Measurements from ENCODE around the gene AMFR.
A peak's percentile ranks its signal among the peaks of the same experiment; 100 is the strongest.

AMFR gene

DNA sequence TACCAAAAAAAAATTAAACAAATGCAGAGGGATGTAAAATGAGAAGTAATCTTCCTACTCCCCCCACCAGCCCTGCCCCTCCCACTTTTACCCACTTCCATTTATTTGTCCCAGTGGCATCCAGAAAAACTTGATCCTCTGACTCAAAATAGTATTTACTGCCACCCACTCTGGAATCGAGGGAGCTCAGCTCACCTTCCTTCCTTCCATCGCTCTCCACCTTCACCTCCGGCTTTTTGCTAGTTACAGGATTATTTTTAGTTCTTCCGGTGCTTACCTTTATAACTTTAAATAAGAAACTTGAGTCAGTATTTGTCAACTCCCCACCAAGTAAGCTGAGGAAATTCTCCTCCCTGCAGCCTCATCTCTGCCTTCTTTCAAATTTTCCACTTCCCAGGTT, 94.9 kb downstream of the AMFR start:
- no peak for DNase-seq (ENCODE audit: low spot score)

DNA sequence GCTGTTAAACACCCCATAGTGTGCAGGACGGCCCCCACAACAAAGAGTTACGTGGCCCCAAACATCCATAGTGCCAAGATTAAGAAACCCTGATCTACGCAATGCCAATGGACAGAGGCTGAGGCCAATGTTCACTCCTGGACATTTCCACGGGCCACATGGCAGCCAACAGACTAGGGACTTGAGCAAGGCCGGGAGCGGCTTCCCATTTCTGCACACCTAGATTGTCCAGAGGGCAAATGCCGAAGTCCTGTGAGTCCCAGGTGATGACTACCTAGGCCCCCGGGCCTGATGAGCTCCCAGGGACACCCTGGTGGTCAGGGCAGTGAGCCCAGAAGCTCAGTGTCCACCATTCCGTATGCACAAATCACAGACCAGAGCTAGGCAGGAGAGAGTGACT, 95.5 kb downstream of the AMFR start:
- DNase-seq (ENCODE audit: low spot score): no peak

DNA sequence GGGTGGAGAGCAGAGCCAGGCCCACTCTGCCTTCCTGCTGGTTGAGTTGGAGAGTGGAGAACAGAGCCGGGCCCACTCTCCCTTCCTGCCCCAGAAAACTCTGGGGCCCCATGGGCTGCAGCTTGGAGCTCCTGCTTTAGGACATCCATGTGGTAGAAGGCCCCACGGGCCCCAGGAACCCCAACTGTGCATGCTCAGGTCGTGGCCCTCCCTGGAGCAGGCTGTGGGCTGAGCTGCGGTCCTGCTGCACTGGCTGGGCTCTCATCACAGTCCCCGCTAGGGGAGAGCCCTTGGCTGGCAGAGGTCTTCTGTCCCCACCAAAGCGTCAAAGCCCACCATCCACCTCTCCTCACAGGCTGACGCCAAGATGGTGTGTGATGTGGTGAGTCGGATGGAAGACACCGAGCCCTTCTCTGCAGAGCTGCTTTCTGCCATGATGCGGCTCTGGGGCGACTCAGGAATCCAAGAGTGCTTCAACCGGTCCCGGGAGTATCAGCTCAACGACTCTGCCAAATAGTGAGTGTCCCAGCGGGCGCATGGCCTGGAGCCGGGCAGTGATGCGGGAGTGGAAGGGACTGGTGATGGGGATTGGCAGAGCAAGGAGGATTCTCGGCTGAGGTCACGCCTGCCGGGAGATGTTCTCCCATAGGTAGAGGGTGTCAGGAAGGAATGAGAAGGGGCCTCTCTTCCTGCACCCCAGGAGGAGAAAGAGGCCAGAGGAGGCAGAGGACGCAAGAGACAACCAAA, 96.9 kb downstream of the AMFR start:
- DNase-seq (ENCODE audit: low spot score): no peak

DNA sequence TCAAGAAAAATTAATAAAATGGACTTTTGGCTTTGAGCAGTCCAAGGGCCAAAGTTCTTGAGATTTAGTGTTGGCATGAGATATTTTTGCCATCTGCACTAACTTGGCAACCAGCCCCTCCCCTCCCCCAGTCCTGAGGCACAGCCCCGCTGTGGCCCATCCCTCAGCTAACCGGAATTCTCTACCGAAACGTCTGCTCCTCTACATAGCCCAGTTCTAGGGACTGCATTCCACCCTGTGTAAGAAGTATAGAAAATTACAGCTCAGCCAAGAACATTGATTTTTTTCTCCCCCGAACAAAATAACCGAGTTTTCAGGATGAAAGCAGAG, 97.5 kb downstream of the AMFR start:
- no peak for DNase-seq (ENCODE audit: low spot score)

DNA sequence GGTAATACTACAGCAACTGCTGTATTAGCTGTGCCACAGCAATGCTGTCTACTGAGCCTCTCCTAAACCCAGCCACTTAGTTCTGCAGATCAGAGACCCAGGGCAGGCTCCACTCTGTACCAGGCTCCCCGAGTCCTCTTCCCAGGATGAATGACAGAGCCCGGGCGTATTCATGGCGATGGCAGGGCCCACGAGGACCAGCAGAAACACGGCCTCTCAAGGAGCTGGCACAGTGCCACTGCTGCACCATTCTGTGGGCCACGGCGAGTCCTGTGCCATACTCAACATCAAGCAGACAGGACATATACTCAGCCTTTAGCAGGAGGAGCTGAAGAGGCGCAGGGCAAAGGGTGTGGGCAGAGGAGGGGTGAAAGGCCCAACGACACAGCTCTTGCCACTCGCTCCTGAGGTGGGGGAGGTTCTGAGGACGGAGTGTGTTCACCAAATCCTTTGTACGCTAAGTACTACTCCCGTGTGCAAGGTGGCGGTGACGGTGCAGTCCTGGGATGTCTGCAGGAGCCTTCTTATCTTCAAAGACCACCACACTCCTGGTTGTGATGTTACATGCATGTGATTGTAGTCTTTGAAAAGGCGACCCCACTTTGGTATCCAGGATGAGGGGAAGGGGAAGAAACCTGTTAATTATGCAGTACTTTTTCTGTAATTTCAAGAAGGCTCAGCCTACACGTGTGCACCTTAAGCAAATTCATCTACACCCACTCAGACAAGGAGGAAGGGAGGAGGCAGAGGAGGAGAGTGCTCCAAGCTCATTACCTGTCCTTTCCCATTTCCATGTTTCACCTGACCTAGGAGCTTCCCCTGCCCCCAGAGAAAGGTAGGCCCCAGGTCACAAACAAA, 98.0 kb downstream of the AMFR start:
- no peak for DNase-seq (ENCODE audit: low spot score)

DNA sequence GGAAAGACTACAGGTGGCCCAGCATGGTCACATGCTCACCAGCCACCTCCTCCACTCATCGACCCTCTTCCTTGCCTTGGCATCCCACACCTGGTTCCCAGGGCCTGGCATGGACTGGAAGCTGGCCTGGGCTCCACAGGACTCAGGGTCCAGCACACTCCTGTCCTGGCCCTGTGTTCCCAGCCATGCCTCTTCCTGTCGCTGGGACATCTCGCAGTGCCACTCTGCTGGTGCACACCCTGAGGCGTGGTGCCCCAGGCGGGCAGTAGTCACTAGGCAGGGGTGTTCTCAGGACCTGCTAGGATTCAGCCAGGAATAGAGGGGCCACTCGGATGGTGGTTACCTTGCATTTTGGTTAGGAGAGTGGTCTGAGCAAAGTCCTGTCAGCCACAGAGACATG, 99.4 kb downstream of the AMFR start:
- DNase-seq (ENCODE audit: low spot score): no peak

DNA sequence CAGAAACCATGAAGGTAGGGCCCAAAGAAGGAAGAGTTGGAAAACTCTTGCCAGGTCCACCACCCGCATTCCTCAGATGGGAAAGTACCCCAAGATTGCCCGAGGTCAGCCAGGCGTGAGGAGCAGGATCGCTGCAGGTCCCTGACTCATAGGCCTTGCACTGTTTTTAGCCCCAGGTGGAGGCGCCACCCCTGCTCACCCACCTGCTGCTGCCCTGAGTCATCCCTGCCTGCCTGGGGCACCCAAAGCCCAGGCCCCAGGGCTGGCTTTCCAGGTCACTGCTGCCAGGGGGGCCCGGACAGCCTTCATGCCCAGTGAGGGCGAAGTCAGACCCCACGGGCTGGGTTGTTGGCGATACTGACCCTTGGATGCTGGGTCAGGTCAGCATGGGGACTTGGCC, 100.9 kb downstream of the AMFR start:
- DNase-seq (ENCODE audit: low spot score): no peak

DNA sequence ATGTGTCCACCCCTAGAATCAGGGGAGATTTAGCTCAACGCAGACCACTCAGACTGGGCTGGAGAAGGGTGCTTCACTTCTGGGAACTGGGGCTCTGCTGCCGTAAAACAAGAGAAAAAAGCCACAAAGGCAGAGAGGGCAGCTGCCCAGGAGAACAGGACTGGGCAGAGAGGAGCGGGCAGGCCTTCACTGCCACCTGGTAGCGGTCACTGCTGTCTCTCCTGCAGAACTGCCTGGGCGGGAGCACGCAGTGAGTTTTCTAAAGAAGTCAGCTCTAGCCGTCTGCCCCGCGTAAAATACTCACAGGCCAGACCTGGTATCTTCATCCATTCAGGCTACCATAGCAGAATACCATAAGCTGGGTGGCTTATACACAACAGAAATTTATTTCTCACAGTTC, 103.8 kb downstream of the AMFR start:
- DNase-seq (ENCODE audit: low spot score): no peak

DNA sequence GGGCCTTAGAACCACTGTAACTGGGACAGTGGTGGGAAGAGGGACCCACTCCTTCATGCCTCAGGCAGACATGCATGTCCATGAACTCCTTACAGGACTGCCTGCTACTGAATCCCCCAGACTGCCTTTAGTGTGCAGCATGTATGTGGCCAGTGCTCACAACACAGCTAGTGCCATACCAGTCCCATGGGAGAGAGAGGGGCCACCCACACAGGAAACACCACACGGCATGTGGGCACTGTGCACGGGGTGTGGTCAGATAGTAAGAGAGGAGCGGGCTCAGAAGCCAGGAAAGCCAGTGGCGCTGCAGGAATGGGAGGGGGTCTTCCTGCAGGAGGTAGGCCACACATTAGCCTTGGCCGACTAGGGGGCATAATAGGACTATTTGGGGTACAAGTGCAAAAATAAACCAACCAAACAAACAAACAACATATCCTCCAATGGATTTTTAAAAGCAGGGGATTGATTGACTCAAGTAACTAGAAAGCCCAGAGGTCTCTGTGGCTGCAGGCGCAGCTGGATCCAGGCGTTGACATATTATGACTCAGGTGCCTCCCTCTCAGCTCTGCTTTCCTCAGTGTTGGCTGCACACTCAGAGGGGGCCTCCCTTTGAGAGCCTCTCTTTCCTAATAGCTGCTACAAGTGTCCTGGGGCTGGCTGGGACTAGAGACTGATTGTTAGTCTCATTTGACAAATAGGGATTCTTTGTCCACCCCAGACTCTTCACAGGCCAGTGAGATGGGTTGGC, 104.4 kb downstream of the AMFR start:
- no peak for DNase-seq (ENCODE audit: low spot score)

DNA sequence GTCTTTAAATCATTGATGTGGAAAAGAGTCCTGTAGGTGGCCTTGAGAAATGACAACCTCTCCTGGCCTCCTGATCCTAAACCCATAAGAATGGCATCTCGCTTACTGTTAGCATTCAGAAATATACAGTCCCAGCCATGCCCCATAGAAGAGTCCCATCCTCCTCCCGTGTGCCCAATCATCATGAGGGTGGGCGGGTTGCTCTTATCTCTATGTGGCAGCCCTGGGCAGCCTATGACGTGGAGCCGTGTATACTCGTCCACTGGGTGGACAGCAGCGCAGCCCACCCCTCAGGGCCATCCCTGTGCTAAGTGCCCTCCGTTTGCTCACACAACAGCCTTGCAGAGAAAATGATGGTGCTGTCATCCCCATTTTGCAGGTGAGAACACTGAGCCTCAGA, 105.3 kb downstream of the AMFR start:
- DNase-seq (ENCODE audit: low spot score): no peak

DNA sequence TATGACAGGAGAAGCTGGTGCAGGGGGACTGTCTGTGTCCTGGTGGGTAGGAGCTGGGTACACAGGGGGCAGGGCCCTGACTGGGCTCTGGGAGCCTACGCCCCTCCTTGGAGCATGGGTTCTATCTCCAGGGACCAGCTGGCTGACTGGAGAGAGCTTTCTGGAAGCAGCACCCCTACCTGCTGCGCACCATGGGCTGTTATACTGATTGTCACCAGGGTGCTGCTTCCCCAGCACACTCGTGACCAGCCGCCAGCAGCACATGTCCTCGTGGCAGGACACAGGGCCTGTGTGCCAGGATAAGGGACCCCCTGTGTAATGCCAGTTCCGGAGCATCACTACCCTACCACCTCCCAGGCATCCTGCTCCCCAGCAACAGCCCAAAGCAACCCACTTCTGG, 106.0 kb downstream of the AMFR start:
- no peak for DNase-seq (ENCODE audit: low spot score)

DNA sequence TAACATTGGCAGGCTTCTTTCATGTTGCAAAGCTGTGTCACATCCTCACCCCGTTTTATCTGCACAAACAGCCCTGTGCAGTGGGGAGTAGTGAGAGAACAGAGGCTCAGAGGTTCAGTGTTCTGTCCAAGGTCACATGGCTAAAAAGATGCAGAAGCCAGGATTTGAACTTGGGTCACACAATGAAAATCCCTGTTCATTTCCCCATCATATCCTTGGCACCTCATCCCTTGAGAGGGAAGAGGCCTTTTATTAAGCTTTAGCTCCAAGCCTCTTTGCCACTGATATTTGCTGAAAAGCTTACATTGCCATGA, 106.6 kb downstream of the AMFR start:
- DNase-seq (ENCODE audit: low spot score): no peak

DNA sequence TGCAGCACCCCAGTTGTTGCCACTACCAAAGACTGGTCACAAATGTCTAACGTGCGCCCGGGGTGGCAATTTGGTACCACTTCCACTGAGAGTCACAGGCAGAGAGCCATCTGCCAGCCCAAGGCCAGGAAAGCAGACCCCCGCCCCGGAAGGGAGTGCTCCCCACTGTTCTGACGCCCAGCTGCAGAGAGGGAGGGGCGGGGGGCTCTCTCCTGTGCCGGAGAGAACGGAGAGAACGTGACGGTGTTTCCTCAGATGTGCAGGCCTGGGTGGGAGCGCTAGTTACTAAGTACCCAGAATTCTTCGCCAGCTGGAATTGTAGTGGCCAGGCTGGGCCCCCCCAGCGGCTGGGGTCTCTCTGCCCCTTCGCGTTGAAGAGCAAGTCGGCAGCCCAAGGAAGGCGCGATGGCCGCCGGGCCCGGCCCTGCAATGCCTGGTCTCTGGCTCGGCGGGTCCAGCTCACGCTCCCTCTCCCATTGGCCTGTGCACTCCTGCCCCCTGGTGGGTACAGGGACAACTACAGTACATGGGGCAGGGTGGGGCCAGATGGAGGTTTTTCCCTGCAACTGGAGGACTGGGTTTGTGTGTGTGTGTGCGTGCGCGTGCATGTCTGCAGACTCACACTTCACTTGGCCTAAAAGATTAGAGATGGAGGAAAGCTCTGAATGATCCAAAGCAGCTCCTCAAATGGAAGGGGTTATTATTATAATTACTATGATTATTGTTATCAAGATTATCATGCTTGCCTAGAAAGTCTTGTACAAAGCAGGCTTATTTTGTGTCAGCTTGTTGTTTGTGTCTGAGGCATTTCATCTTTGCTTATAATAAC, 107.1 kb downstream of the AMFR start:
- DNase-seq (ENCODE audit: low spot score): peak; percentile 92

DNA sequence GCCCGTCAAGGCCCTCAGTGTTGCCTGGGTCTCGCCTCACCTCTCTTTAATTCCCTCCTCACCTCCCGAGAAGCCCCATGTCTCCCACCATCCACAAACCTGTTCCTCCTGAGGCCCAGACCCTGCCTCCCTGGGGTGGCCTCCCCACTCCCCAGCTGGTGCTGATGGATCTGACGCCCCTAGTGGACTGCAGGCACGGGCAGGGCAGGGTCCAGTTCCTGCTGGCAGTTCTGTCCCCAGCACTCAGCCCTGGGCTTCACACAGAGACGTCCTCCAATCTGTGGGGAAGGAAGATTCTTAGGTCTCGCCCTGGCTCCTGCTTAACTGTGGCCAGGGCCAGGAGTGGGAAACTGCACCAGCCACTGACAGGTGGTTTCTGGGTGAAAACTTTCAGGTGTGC, 108.8 kb downstream of the AMFR start:
- DNase-seq (ENCODE audit: low spot score): no peak

DNA sequence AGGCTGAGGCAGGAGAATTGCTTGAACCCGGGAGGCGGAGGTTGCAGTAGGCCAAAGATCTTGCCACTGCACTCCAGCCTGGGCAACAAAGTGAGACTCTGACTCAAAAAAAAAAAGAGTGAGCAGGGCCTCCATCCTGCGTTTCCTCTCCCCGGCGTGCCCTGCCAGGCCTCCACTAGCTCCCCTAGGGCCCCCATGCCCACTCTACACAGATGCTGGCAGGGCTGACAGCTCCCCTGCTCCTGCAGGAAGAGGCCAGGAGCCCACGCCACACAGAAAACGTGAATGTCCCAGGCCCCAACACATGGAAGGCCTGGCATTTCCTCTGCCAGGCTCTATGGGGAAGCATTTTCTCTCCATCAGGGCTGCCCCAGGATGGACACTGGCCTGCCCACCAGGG, 109.4 kb downstream of the AMFR start:
- DNase-seq (ENCODE audit: low spot score): no peak

DNA sequence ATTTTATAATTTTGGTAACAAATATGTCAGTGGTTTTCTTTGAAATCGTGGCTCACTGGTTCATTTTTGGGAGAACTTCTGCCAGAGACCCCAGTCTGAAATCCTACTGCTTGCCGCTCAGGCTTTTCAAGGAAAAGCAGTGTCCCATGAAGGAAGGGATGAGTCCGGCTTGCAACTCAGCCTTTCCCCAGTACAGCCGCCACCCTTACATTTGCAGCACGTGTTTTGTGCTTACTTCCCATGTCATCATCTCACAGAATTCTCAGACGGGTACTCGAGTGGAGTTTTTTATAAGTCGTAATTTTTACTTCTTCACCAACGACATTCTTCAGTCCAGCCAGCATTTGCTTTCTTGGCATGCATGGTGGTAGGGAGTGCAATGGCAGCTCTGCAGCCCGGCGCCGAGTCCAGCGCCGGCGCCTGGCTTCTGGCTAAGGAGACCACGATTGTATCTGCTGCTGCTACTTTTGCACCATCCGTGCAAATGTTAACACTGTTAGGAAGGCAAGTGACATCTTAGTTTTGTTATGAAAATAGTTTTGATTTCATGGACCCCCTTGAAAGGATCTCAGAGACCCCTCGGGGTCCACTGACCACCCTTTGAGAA, 111.0 kb downstream of the AMFR start:
- DNase-seq (ENCODE audit: low spot score): no peak

DNA sequence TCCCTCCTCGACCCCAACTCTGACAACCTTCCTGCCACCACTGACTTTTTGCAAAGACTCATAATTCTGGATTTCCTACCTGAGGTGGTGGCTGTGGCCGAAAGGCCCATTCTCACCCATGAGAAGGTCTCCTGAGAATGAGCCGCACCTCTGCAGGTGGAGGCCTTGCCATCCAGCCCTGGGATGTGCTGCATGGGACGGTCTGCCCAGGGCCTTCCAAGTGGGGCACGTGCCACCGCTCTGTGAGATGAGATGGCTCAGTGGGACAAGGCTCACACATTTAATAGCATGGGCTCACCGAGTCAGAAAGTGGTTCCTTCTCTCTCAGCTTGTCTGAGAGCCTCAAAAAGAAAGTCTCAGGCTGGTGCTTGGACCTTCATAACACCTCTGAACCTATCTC, 112.8 kb downstream of the AMFR start:
- no peak for DNase-seq (ENCODE audit: low spot score)

DNA sequence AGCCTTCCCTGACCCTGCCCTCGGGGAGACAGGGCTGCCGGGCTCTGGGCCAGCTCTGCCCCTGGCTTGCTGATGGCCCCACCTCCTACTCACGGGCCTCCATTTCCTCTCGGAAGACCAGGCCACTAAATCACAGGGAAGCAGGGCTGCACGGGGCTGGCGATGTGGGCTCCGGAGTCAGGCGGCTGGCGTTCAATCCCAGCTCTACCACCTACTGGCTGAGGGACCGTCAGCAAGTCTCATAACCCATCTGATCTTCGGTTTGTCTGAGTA, 113.4 kb downstream of the AMFR start:
- no peak for DNase-seq (ENCODE audit: low spot score)

Measured in ecto neural progenitor cell (in vitro differentiated cells).